Lung (tissue), 12 donors: ENCODE measurements around the gene VPS35. TPM values are rescaled to one million over a fixed set of nuclear protein-coding genes. Genes with fewer than 3 reads are reported as not detected.

Experiments
- ATAC-seq: fragments of 200-7000 bp; cut with Tn5 transposase; one replicate; pipeline ENCODE4 v1.9.1; 2020; ENCODE audit warnings: moderate number of reproducible peaks; ENCODE audit not compliant: insufficient read depth, low FRiP score
- DNase-seq, 3 donors: peaks; one replicate each; pipeline ENCODE4 v3.0.0-alpha.2; 2013 to 2017
- H3K27ac ChIP-seq, 2 donors: one replicate each; pipeline ENCODE4 v1.5.1; 2013; ENCODE audit warnings: mild to moderate bottlenecking in 2 of 2, moderate library complexity in 2 of 2, control low read depth in 1 of 2, inconsistent platforms in 1 of 2, low read depth in 1 of 2, low read length in 1 of 2
- H3K27me3 ChIP-seq, 3 donors: one replicate each; pipeline ENCODE4 v1.5.1; 2013; ENCODE audit warnings: low read length in 2 of 3; ENCODE audit not compliant: control insufficient read depth in 3 of 3, insufficient read depth in 3 of 3
- H3K36me3 ChIP-seq, 4 donors: one replicate each; pipeline ENCODE4 v1.5.1; 2013; ENCODE audit warnings: low read length in 4 of 4, mild to moderate bottlenecking in 1 of 4, moderate library complexity in 1 of 4; ENCODE audit not compliant: control insufficient read depth in 4 of 4, insufficient read depth in 4 of 4
- H3K4me1 ChIP-seq, 5 donors: one replicate each; pipeline ENCODE4 v1.5.1; 2013; ENCODE audit warnings: low read length in 5 of 5, mild to moderate bottlenecking in 2 of 5, moderate library complexity in 1 of 5; ENCODE audit not compliant: control insufficient read depth in 5 of 5, insufficient read depth in 5 of 5
- H3K4me3 ChIP-seq: one replicate; pipeline ENCODE4 v1.5.1; 2013; ENCODE audit warnings: mild to moderate bottlenecking, control low read depth, moderate library complexity
- H3K9ac ChIP-seq, 2 donors: one replicate each; pipeline ENCODE4 v1.5.1; 2013; ENCODE audit warnings: low read length in 2 of 2, control low read depth in 1 of 2; ENCODE audit not compliant: insufficient read depth in 1 of 2
- H3K9me3 ChIP-seq, 4 donors: one replicate each; pipeline ENCODE4 v1.5.1; 2013; ENCODE audit warnings: low read length in 3 of 4, mild to moderate bottlenecking in 1 of 4, moderate library complexity in 1 of 4; ENCODE audit not compliant: control insufficient read depth in 4 of 4, insufficient read depth in 3 of 4
- WGBS, 2 donors: extraction: QIAGEN DNeasy Blood & Tissue Kit; methylation state at CpG; one replicate each; pipeline ENCODE4 v1.1.7; 2013; 5-methylcytosine and 5-hydroxymethylcytosine counted together
- polyA plus RNA-seq, 2 donors: library from polyadenylated mRNA; stranded (reverse); fragments of 200-250 nt; gene quantifications; one replicate each; pipeline ENCODE4 v1.2.1, GENCODE V29; 2013
- total RNA-seq, 2 donors: library from RNA; depleted of rRNA in 1 of 2; stranded (reverse); fragments of >200 nt in 1 of 2; gene quantifications; one replicate each; pipeline ENCODE4 v1.2.1, GENCODE V29; 2014 to 2021
- TF ChIP-seq, protein P1 (sequence below): IDR thresholded peaks from 2 replicates; pipeline ENCODE4 v1.5.1; 2012; ENCODE audit warnings: mild to moderate bottlenecking; ENCODE audit errors: control extremely low read depth, extremely low read depth
- donor health status: control.
- donor health status: control.
- donor health status: Bipolar disorder and iron deficiency.
- donor health status: healthy.
- donor health status: DM: yes; HTN: yes; CAD: no.

Gene VPS35
- total and polyA plus RNA-seq, 4 donors: 16.6 to 104 (median 69.0) TPM

- WGBS, 2 donors: 50 to 61% methylated on average over 6 of the region's 6 CpGs
- TF ChIP-seq, protein P1, sequence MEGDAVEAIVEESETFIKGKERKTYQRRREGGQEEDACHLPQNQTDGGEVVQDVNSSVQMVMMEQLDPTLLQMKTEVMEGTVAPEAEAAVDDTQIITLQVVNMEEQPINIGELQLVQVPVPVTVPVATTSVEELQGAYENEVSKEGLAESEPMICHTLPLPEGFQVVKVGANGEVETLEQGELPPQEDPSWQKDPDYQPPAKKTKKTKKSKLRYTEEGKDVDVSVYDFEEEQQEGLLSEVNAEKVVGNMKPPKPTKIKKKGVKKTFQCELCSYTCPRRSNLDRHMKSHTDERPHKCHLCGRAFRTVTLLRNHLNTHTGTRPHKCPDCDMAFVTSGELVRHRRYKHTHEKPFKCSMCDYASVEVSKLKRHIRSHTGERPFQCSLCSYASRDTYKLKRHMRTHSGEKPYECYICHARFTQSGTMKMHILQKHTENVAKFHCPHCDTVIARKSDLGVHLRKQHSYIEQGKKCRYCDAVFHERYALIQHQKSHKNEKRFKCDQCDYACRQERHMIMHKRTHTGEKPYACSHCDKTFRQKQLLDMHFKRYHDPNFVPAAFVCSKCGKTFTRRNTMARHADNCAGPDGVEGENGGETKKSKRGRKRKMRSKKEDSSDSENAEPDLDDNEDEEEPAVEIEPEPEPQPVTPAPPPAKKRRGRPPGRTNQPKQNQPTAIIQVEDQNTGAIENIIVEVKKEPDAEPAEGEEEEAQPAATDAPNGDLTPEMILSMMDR: no peak
- H3K4me3 ChIP-seq: no peak overlapping the region
These were observed 26.9 kb upstream of the VPS35 start for GRCh38 chr16:46715769-46716305.

GRCh38 chr16:46714797-46715591 is 26.0 kb upstream of the VPS35 start:
- ATAC-seq (no peak), DNase-seq (no peak)
- WGBS, 2 donors: 92 to 94% methylated on average over 7 of the region's 7 CpGs
- Histone ChIP-seq H3K36me3 (peaks cover 0 to 7% (median 0%) of the 10 kb centered on the region in 4 donors), H3K4me1 (peaks cover 0 to 8% (median 0%) of the 10 kb centered on the region in 5 donors), H3K9ac (no peak overlapping the region), H3K9me3 (no peaks in the 10 kb centered on the region), H3K27me3 (no peaks in the 10 kb centered on the region), H3K27ac (no peak overlapping the region), H3K4me3 (no peak overlapping the region)
- TF ChIP-seq, protein P1: no peak

More at GRCh38 chr16:46715769-46716305, 26.9 kb upstream of the VPS35 start:
- peaks cover 0 to 3% (median 0%) of the 10 kb centered on the region in 5 donors for H3K4me1 ChIP-seq
- no peaks in the 10 kb centered on the region for H3K9me3 ChIP-seq
- no peaks in the 10 kb centered on the region for H3K27me3 ChIP-seq
- no peak overlapping the region for H3K9ac ChIP-seq
- no peak for DNase-seq
- H3K27ac ChIP-seq: no peak overlapping the region
- no peak for ATAC-seq
- peaks cover 0 to 7% (median 0%) of the 10 kb centered on the region in 4 donors for H3K36me3 ChIP-seq

GRCh38 chr16:46713634-46714033 is 24.7 kb upstream of the VPS35 start:
- DNase-seq (no peak), ATAC-seq (no peak)
- Histone ChIP-seq H3K4me1 (peaks cover 0 to 8% (median 0%) of the 10 kb centered on the region in 5 donors), H3K4me3 (no peak overlapping the region), H3K27me3 (no peaks in the 10 kb centered on the region), H3K27ac (no peak overlapping the region), H3K9me3 (no peaks in the 10 kb centered on the region), H3K36me3 (peaks cover 0 to 8% (median 0%) of the 10 kb centered on the region in 4 donors), H3K9ac (no peak overlapping the region)
- TF ChIP-seq, protein P1: no peak
- 71 to 82% methylated on average over 3 of the region's 3 CpGs for WGBS, 2 donors
